ENCODE measurements around the gene XIAP.
"Not testable (repeated sequence)": the region's sequence is repeated elsewhere in the genome, so short reads cannot be mapped to it uniquely, and the experiment has no call there.

The XIAP gene

DNA sequence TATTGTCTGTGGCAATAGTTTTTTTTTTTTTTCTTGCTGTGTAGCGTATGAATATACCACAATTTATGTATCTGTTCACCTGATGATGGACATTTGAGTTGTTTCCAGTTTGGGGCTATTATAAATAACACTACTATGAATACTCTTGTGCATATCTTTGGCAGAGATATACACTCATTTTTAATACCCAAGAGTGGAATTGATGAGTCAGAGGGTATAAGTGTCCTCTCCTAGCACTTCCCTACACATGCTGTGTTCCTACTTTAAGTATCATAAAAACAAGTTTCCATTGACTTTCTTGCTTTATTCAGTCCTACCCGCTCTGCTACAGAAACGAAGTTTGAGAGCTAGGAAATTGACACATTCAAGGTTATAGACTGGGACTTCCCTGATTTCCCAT lies 39.8 kb downstream of the XIAP start:
- no peak for DNase-seq (ENCODE audit: low read depth)
- TF ChIP-seq, protein P1, sequence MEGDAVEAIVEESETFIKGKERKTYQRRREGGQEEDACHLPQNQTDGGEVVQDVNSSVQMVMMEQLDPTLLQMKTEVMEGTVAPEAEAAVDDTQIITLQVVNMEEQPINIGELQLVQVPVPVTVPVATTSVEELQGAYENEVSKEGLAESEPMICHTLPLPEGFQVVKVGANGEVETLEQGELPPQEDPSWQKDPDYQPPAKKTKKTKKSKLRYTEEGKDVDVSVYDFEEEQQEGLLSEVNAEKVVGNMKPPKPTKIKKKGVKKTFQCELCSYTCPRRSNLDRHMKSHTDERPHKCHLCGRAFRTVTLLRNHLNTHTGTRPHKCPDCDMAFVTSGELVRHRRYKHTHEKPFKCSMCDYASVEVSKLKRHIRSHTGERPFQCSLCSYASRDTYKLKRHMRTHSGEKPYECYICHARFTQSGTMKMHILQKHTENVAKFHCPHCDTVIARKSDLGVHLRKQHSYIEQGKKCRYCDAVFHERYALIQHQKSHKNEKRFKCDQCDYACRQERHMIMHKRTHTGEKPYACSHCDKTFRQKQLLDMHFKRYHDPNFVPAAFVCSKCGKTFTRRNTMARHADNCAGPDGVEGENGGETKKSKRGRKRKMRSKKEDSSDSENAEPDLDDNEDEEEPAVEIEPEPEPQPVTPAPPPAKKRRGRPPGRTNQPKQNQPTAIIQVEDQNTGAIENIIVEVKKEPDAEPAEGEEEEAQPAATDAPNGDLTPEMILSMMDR (conservative IDR thresholded peaks at IDR 0.05; ENCODE audit: low read depth, low read length), result no peak
- H3K4me3 ChIP-seq (ENCODE audit: low read length), result no peak overlapping the region

DNA sequence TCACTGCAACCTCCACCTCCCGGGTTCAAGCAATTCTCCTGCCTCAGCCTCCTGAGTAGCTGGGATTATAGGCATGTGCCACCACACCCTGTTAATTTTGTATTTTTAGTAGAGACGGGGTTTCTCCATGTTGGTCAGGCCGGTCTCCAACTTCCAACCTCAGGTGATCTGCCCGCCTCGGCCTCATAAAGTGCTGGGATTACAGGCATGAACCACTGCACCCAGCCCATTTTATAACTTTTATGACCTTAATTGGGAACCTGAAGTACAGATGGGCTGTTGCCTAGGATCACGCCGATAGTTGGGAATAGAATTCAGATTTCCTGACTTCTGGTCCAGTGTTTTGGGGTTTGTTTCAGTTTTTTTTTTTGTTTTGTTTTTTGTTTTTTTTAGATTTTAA lies 43.4 kb downstream of the XIAP start:
- not testable (repeated sequence) for H3K4me3 ChIP-seq (ENCODE audit: low read length); DNase-seq (ENCODE audit: low read depth)

- TF ChIP-seq, protein P1 (conservative IDR thresholded peaks at IDR 0.05; ENCODE audit: low read depth, low read length), result no peak
- no peak for DNase-seq (ENCODE audit: low read depth)
Measured at GRCh38 chrX:123905332-123905731, 45.5 kb downstream of the XIAP start.

DNA sequence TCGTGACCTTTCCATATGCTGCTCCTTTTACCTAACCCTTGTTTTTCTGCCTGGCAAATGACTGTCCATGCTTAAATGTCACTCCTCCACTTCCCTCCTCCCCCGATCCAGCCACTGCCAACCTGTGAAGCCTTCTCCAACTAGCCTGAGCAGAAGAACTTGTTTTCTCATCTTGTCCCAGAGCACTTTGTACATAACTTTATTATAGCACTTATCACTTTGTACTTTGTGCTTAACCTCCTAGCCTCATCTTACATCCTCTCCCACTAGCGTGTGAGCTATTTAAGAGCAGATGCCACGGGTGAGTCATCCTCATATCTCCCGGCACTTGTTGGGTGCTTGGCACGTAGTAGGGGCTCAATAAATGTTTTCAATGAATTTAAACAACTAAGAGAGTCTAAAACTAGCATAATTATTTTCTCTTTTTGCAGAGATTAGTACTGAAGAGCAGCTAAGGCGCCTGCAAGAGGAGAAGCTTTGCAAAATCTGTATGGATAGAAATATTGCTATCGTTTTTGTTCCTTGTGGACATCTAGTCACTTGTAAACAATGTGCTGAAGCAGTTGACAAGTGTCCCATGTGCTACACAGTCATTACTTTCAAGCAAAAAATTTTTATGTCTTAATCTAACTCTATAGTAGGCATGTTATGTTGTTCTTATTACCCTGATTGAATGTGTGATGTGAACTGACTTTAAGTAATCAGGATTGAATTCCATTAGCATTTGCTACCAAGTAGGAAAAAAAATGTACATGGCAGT lies 46.9 kb downstream of the XIAP start:
- H3K4me3 ChIP-seq (ENCODE audit: low read length), result no peak overlapping the region
- TF ChIP-seq, protein P1 (conservative IDR thresholded peaks at IDR 0.05; ENCODE audit: low read depth, low read length), result no peak
- DNase-seq (ENCODE audit: low read depth), result no peak

More at GRCh38 chrX:123905332-123905731, 45.5 kb downstream of the XIAP start:
- H3K4me3 ChIP-seq (ENCODE audit: low read length), result no peak overlapping the region

DNA sequence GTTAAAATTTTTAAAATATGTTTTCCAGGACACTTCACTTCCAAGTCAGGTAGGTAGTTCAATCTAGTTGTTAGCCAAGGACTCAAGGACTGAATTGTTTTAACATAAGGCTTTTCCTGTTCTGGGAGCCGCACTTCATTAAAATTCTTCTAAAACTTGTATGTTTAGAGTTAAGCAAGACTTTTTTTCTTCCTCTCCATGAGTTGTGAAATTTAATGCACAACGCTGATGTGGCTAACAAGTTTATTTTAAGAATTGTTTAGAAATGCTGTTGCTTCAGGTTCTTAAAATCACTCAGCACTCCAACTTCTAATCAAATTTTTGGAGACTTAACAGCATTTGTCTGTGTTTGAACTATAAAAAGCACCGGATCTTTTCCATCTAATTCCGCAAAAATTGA lies 49.7 kb downstream of the XIAP start:
- no peak for DNase-seq (ENCODE audit: low read depth)
- no peak overlapping the region for H3K4me3 ChIP-seq (ENCODE audit: low read length)
- TF ChIP-seq, protein P1 (conservative IDR thresholded peaks at IDR 0.05; ENCODE audit: low read depth, low read length), result no peak

- TF ChIP-seq, protein P1 (conservative IDR thresholded peaks at IDR 0.05; ENCODE audit: low read depth, low read length), result no peak
- no peak overlapping the region for H3K4me3 ChIP-seq (ENCODE audit: low read length)
- no peak for DNase-seq (ENCODE audit: low read depth)
Measured at GRCh38 chrX:123917069-123917468, 57.2 kb downstream of the XIAP start.

GRCh38 chrX:123918106-123918721 lies 58.4 kb downstream of the XIAP start:
- DNase-seq (ENCODE audit: low read depth), result peak; percentile 33
- no peak overlapping the region for H3K4me3 ChIP-seq (ENCODE audit: low read length)
- TF ChIP-seq, protein P1 (conservative IDR thresholded peaks at IDR 0.05; ENCODE audit: low read depth, low read length), result no peak
